H1 (cell line): Measurements from ENCODE around the gene SLC5A11. TPM values are rescaled to one million over a fixed set of nuclear protein-coding genes. Genes with fewer than 3 reads are reported as not detected.

Experiments used
- SUZ12 ChIP-seq: fragments of 200-600 bp; sonication (generic); IDR thresholded peaks from 2 replicates; pipeline ENCODE4 v1.6.1; 2012; ENCODE audit warnings: mild to moderate bottlenecking, inconsistent platforms, low read length, moderate library complexity, mixed read lengths
- USF2 ChIP-seq: IDR thresholded peaks from 2 replicates; pipeline ENCODE4 v1.6.1; 2011; ENCODE audit warnings: low read length, improper control_type of control experiment
- polyA plus RNA-seq, 7 experiments: library from polyadenylated mRNA; depleted of rRNA in 3 of 7; stranded (reverse) in 5 of 7; unstranded in 2 of 7; fragments of >200 nt in 5 of 7; fragments of 200-250 nt in 2 of 7; gene quantifications; 1 replicate in 5 of 7; 2 replicates in 1 of 7; 4 replicates in 1 of 7; pipeline versions ENCODE4 v1.2.1 to v1.2.3, GENCODE V29; 2011 to 2013; ENCODE audit warnings: missing spikeins in 2 of 7, mixed read lengths in 2 of 7
- total RNA-seq: library from RNA; stranded (reverse); fragmentation: NEBNext Ultra II Directional; extraction: Animal tissue kit (Norgen Biotek cat#: 25700); gene quantifications from 2 replicates; pipeline ENCODE4 v1.2.1, GENCODE V29; 2021

SLC5A11 gene
- total and polyA plus RNA-seq, 2 of the 8 experiments (the other 6 are each of a cell fraction or from before 2014, with no cell fraction given), result 0.26 to 0.59 TPM

GRCh38 chr16:24853169-24853824, 7.5 kb downstream of the SLC5A11 start (continued):
- TF ChIP-seq USF2 (no peak), SUZ12 (no peak)
